NCI-H345 treated with DMSO at 0.1 percent for 48 hours (cell line): Measurements from ENCODE around the gene PPP6R2.
"Not testable (repeated sequence)": the region's sequence is repeated elsewhere in the genome, so short reads cannot be mapped to it uniquely, and the experiment has no call there.

Experiments
- DNase-seq: peaks from one replicate; lab custom pipeline; 2025; ENCODE audit not compliant: unreplicated experiment; lab: John Stamatoyannopoulos, UW

The PPP6R2 gene

GRCh38 chr22:50339945-50340879 lies 2.9 kb upstream of the PPP6R2 start:
- no peak for DNase-seq

GRCh38 chr22:50341977-50342650 lies 1.0 kb upstream of the PPP6R2 start:
- peak; percentile 72 for DNase-seq

GRCh38 chr22:50343541-50343935 lies 411 bp downstream of the PPP6R2 start:
- no peak for DNase-seq

- no peak for DNase-seq
Observed at GRCh38 chr22:50346470-50346869, 3.3 kb downstream of the PPP6R2 start.

GRCh38 chr22:50347157-50347556 lies 4.0 kb downstream of the PPP6R2 start:
- no peak for DNase-seq

- no peak for DNase-seq
Observed at GRCh38 chr22:50348058-50348457, 4.9 kb downstream of the PPP6R2 start.

GRCh38 chr22:50356186-50356585 lies 13.1 kb downstream of the PPP6R2 start:
- DNase-seq: no peak

GRCh38 chr22:50357222-50357621 lies 14.1 kb downstream of the PPP6R2 start:
- no peak for DNase-seq

GRCh38 chr22:50357756-50358155 lies 14.6 kb downstream of the PPP6R2 start:
- DNase-seq: no peak

- no peak for DNase-seq
Observed at GRCh38 chr22:50360578-50360977, 17.5 kb downstream of the PPP6R2 start.

GRCh38 chr22:50361222-50361621 lies 18.1 kb downstream of the PPP6R2 start:
- no peak for DNase-seq

- no peak for DNase-seq
Observed at GRCh38 chr22:50361688-50362087, 18.6 kb downstream of the PPP6R2 start.

GRCh38 chr22:50363166-50363802 lies 20.2 kb downstream of the PPP6R2 start:
- DNase-seq: no peak

GRCh38 chr22:50363803-50364194 lies 20.7 kb downstream of the PPP6R2 start:
- DNase-seq: not testable (repeated sequence)

- no peak for DNase-seq
Observed at GRCh38 chr22:50367778-50368500, 24.8 kb downstream of the PPP6R2 start.

- DNase-seq: no peak
Observed at GRCh38 chr22:50371101-50371648, 28.0 kb downstream of the PPP6R2 start.

GRCh38 chr22:50376085-50376651 lies 33.0 kb downstream of the PPP6R2 start:
- no peak for DNase-seq

- DNase-seq: not testable (repeated sequence)
Observed at GRCh38 chr22:50381021-50381555, 38.0 kb downstream of the PPP6R2 start.

GRCh38 chr22:50396751-50397370 lies 53.7 kb downstream of the PPP6R2 start:
- no peak for DNase-seq
